HEK293 (cell line): Measurements from ENCODE around the gene HOXC11.
A peak's percentile ranks its signal among the peaks of the same experiment; 100 is the strongest.

Experiments
- CTCF ChIA-PET: fragments of 350-600 bp; formaldehyde crosslinking; extraction: SDS; loops from one replicate; lab custom pipeline; 2021; ENCODE audit warnings: antibody characterized with exemption; lab: Yijun Ruan, JAX
- POLR2A ChIA-PET: fragments of 300-600 bp; formaldehyde crosslinking; extraction: SDS; loops from one replicate; lab custom pipeline; 2020; ENCODE audit warnings: antibody characterized with exemption, inconsistent platforms; lab: Yijun Ruan, JAX
- H3K27ac ChIP-seq: fragments of 200-500 bp; sonication (Bioruptor generic); 2 replicates; pipeline ENCODE4 v1.5.1; 2014; ENCODE audit warnings: low read depth, low read length, control low read depth, inconsistent platforms; ENCODE audit errors: extremely low read depth
- H3K36me3 ChIP-seq, 2 experiments: fragments of 200-500 bp in 1 of 2; sonication (Bioruptor generic) in 1 of 2; 1 replicate in 1 of 2; 2 replicates in 1 of 2; pipeline ENCODE4 v1.5.1; 2014 to 2017; ENCODE audit warnings: inconsistent platforms in 2 of 2, low read length in 2 of 2; ENCODE audit not compliant: control insufficient read depth in 2 of 2, insufficient read depth in 1 of 2
- H3K4me1 ChIP-seq: fragments of 200-500 bp; sonication (Bioruptor generic); 2 replicates; pipeline ENCODE4 v1.5.1; 2014; ENCODE audit warnings: mild to moderate bottlenecking, low read length, inconsistent platforms; ENCODE audit not compliant: control insufficient read depth, insufficient read depth
- H3K4me3 ChIP-seq: 2 replicates; pipeline ENCODE4 v1.5.1; 2011; ENCODE audit warnings: low read depth, mild to moderate bottlenecking, control low read depth, low read length, moderate library complexity
- H3K9me3 ChIP-seq: fragments of 200-500 bp; sonication (Bioruptor generic); 2 replicates; pipeline ENCODE4 v1.5.1; 2014; ENCODE audit warnings: low read depth, low read length, inconsistent platforms; ENCODE audit not compliant: control insufficient read depth, insufficient read depth
- KLF1 ChIP-seq: fragments of 450-650 bp; formaldehyde crosslinking; IDR thresholded peaks from 2 replicates; pipeline ENCODE4 v1.5.1; 2016; ENCODE audit warnings: missing biosample characterization, missing genetic modification characterization
- PRDM1 ChIP-seq: fragments of 450-650 bp; formaldehyde crosslinking; IDR thresholded peaks from 2 replicates; pipeline ENCODE4; 2016; ENCODE audit warnings: missing biosample characterization, missing genetic modification characterization
- WT1 ChIP-seq: fragments of 450-650 bp; formaldehyde crosslinking; IDR thresholded peaks from 2 replicates; pipeline ENCODE4 v1.5.1; 2016; ENCODE audit warnings: missing biosample characterization, missing genetic modification characterization
- ZBTB48 ChIP-seq: fragments of 450-650 bp; formaldehyde crosslinking; IDR thresholded peaks from 2 replicates; pipeline ENCODE4 v1.5.1; 2016; ENCODE audit warnings: missing biosample characterization, missing genetic modification characterization
- ZNF280C ChIP-seq: fragments of 450-650 bp; formaldehyde crosslinking; IDR thresholded peaks from 2 replicates; pipeline ENCODE4 v1.5.1; 2016; ENCODE audit warnings: missing biosample characterization, missing genetic modification characterization
- ZNF335 ChIP-seq: fragments of 450-650 bp; formaldehyde crosslinking; conservative IDR thresholded peaks from 2 replicates; pipeline ENCODE4 v1.5.1; 2016; ENCODE audit warnings: missing biosample characterization, missing genetic modification characterization
- ZNF394 ChIP-seq: fragments of 450-650 bp; formaldehyde crosslinking; IDR thresholded peaks from 2 replicates; pipeline ENCODE4 v1.5.1; 2016; ENCODE audit warnings: missing biosample characterization, missing genetic modification characterization, mild to moderate bottlenecking, moderate library complexity, borderline replicate concordance
- ZNF449 ChIP-seq: fragments of 450-650 bp; formaldehyde crosslinking; IDR thresholded peaks from 2 replicates; pipeline ENCODE4 v1.5.1; 2017; ENCODE audit warnings: missing biosample characterization, mild to moderate bottlenecking, missing genetic modification characterization, moderate library complexity
- ZNF518A ChIP-seq: fragments of 450-650 bp; formaldehyde crosslinking; conservative IDR thresholded peaks from 2 replicates; pipeline ENCODE4 v1.5.1; 2016; ENCODE audit warnings: low read depth, missing biosample characterization, missing genetic modification characterization
- ZNF558 ChIP-seq: fragments of 450-650 bp; formaldehyde crosslinking; IDR thresholded peaks from 2 replicates; pipeline ENCODE4 v1.5.1; 2016; ENCODE audit warnings: missing biosample characterization, missing genetic modification characterization
- ZNF600 ChIP-seq: fragments of 450-650 bp; formaldehyde crosslinking; IDR thresholded peaks from 2 replicates; pipeline ENCODE4 v1.5.1; 2016; ENCODE audit warnings: missing biosample characterization, missing genetic modification characterization
- ZSCAN4 ChIP-seq: fragments of 450-650 bp; formaldehyde crosslinking; IDR thresholded peaks from 2 replicates; pipeline ENCODE4 v1.5.1; 2017; ENCODE audit warnings: missing biosample characterization, missing genetic modification characterization

Gene HOXC11

GRCh38 chr12:53972152-53972702, 699 bp upstream of the HOXC11 start:
- Histone ChIP-seq H3K27ac (no peak overlapping the region; the same call in 1 of the 2 replicates), H3K4me1 (peaks cover 62% of the 10 kb centered on the region), H3K36me3 (no peaks in the 10 kb centered on the region)
- CTCF ChIA-PET: interaction anchor here (0.6 to 1.5 kb wide), 3 partner anchors 13 to 363 kb away, joined by 3 to 6 read pairs (median 3); partner anchors contain the start of gene HOXC10
- TF ChIP-seq ZBTB48 (tag by site-specific recombination): peak; percentile 70; the same call in 1 of the 2 replicates
- peak; percentile 55; the same call in 1 of the 2 replicates for TF ChIP-seq ZNF394 (tag by site-specific recombination)
- TF ChIP-seq ZNF518A (tag by site-specific recombination): no peak
- peak; percentile 54; the same call in 1 of the 2 replicates for TF ChIP-seq WT1 (tag by site-specific recombination)
- no peak for TF ChIP-seq ZNF558 (tag by site-specific recombination)
- TF ChIP-seq ZNF280C (tag by site-specific recombination): no peak
- TF ChIP-seq ZNF449 (tag by site-specific recombination): peak; percentile 22; the same call in 1 of the 2 replicates
- peak; percentile 51 for TF ChIP-seq PRDM1 (tag by site-specific recombination)
- TF ChIP-seq ZNF335 (tag by site-specific recombination): peak; percentile 34; the same call in 1 of the 2 replicates
- TF ChIP-seq KLF1 (tag by site-specific recombination): no peak
- TF ChIP-seq ZNF600 (tag by site-specific recombination): peak; percentile 88
- TF ChIP-seq ZSCAN4 (tag by site-specific recombination): no peak
- TF ChIP-seq, all 188 proteins: peak for 7
- H3K9me3 ChIP-seq: no peaks in the 10 kb centered on the region
- no peak overlapping the region for H3K4me3 ChIP-seq
- POLR2A ChIA-PET: interaction anchor here (0.6 kb wide), 1 partner anchor 381 kb away, joined by 5 read pairs; no protein-coding TSS in a partner anchor
